ENCODE data around the gene ERAP2. TPM values are rescaled to one million over a fixed set of nuclear protein-coding genes. Genes with fewer than 3 reads are reported as not detected.

The ERAP2 gene
- total RNA-seq, 8 experiments from 2014 or later, result 0.22 to 24.5 (median 1.9) TPM

- in situ Hi-C loops (cut with MboI; ENCODE audit: low pct_unique_long_range_greater_than_20kb in 2 of 9, low sequenced_read_pairs in 9 of 9, unreplicated experiment in 9 of 9), result no loop called here
- ATAC-seq (replicated peaks in 6 of 8), result no peak
- Histone ChIP-seq H3K4me3 (no peak overlapping the region), H3K27ac (no peak overlapping the region), H3K4me1 (replicated peaks in 1 of 2) (no peaks in the 10 kb centered on the region)
- WGBS, 10 experiments, result 50 to 96% (median 80%) methylated on average over 1 to 3 of the region's 3 CpGs
Observed at GRCh38 chr5:96904054-96904931, 28.0 kb downstream of the ERAP2 start.

- Histone ChIP-seq H3K4me1 (replicated peaks in 1 of 2) (no peaks in the 10 kb centered on the region), H3K4me3 (no peak overlapping the region), H3K27ac (no peak overlapping the region)
- ATAC-seq (replicated peaks in 6 of 8), result no peak
- 75 to 100% (median 94%) methylated on average over 1 to 3 of the region's 3 CpGs; no CpG with 5 or more reads in 2 of the 10 experiments for WGBS, 10 experiments
- in situ Hi-C loops (cut with MboI; ENCODE audit: low pct_unique_long_range_greater_than_20kb in 2 of 9, low sequenced_read_pairs in 9 of 9, unreplicated experiment in 9 of 9), result no loop called here
Observed at GRCh38 chr5:96905864-96906263, 29.6 kb downstream of the ERAP2 start.

- WGBS, 10 experiments, result 81 to 100% (median 95%) methylated on average over 1 to 4 of the region's 4 CpGs; no CpG with 5 or more reads in 2 of the 10 experiments
- H3K4me3 ChIP-seq, result no peak overlapping the region
- no peak overlapping the region for H3K27ac ChIP-seq
- in situ Hi-C loops (cut with MboI; ENCODE audit: low pct_unique_long_range_greater_than_20kb in 2 of 9, low sequenced_read_pairs in 9 of 9, unreplicated experiment in 9 of 9), result no loop called here
- no peaks in the 10 kb centered on the region for H3K4me1 ChIP-seq (replicated peaks in 1 of 2)
- ATAC-seq (replicated peaks in 6 of 8), result no peak
Observed at GRCh38 chr5:96909003-96909402, 32.7 kb downstream of the ERAP2 start.

- no peak overlapping the region for H3K4me3 ChIP-seq
- no peaks in the 10 kb centered on the region for H3K4me1 ChIP-seq (replicated peaks in 1 of 2)
- ATAC-seq (replicated peaks in 6 of 8), result no peak
- 82 to 100% (median 94%) methylated on average over 1 to 4 of the region's 4 CpGs; no CpG with 5 or more reads in 2 of the 10 experiments for WGBS, 10 experiments
- no peak overlapping the region for H3K27ac ChIP-seq
- in situ Hi-C loops (cut with MboI; ENCODE audit: low pct_unique_long_range_greater_than_20kb in 2 of 9, low sequenced_read_pairs in 9 of 9, unreplicated experiment in 9 of 9), result no loop called here
Observed at GRCh38 chr5:96909435-96909834, 33.1 kb downstream of the ERAP2 start.

- Histone ChIP-seq H3K4me3 (no peak overlapping the region), H3K4me1 (replicated peaks in 1 of 2) (no peaks in the 10 kb centered on the region), H3K27ac (no peak overlapping the region)
- whole genome bisulfite sequencing, 10 experiments, result 88 to 100% (median 100%) methylated on average over 1 to 2 of the region's 2 CpGs
- in situ Hi-C loops (cut with MboI; ENCODE audit: low pct_unique_long_range_greater_than_20kb in 2 of 9, low sequenced_read_pairs in 9 of 9, unreplicated experiment in 9 of 9), result no loop called here
- ATAC-seq (replicated peaks in 6 of 8), result peak in 1 of 8 experiments; percentile 46
Observed at GRCh38 chr5:96911139-96911538, 34.8 kb downstream of the ERAP2 start.

- no peaks in the 10 kb centered on the region for H3K4me1 ChIP-seq (replicated peaks in 1 of 2)
- WGBS, 10 experiments, result 79 to 100% (median 94%) methylated on average over 1 to 2 of the region's 2 CpGs; no CpG with 5 or more reads in 3 of the 10 experiments
- ATAC-seq (replicated peaks in 6 of 8), result no peak
- in situ Hi-C loops (cut with MboI; ENCODE audit: low pct_unique_long_range_greater_than_20kb in 2 of 9, low sequenced_read_pairs in 9 of 9, unreplicated experiment in 9 of 9), result no loop called here
- H3K4me3 ChIP-seq, result no peak overlapping the region
- no peak overlapping the region for H3K27ac ChIP-seq
Observed at GRCh38 chr5:96913233-96913632, 36.9 kb downstream of the ERAP2 start.

GRCh38 chr5:96919754-96920197, 43.5 kb downstream of the ERAP2 start:
- in situ Hi-C loops (cut with MboI; ENCODE audit: low pct_unique_long_range_greater_than_20kb in 2 of 9, low sequenced_read_pairs in 9 of 9, unreplicated experiment in 9 of 9), result no loop called here
- 67 to 93% (median 82%) methylated on average over 1 to 4 of the region's 4 CpGs; no CpG with 5 or more reads in 5 of the 10 experiments for WGBS, 10 experiments
- no peak for ATAC-seq (replicated peaks in 6 of 8)
- Histone ChIP-seq H3K4me3 (no peak overlapping the region), H3K4me1 (replicated peaks in 1 of 2) (no peaks in the 10 kb centered on the region), H3K27ac (no peak overlapping the region)

GRCh38 chr5:96920744-96921355, 44.5 kb downstream of the ERAP2 start:
- 49 to 100% (median 64%) methylated on average over 1 to 3 of the region's 3 CpGs; no CpG with 5 or more reads in 3 of the 10 experiments for WGBS, 10 experiments
- H3K27ac ChIP-seq, result no peak overlapping the region
- H3K4me3 ChIP-seq, result no peak overlapping the region
- in situ Hi-C loops (cut with MboI; ENCODE audit: low pct_unique_long_range_greater_than_20kb in 2 of 9, low sequenced_read_pairs in 9 of 9, unreplicated experiment in 9 of 9), result no loop called here
- ATAC-seq (replicated peaks in 6 of 8), result peak in 3 of 8 experiments; percentile 46 to 57 (median 52)
- H3K4me1 ChIP-seq (replicated peaks in 1 of 2), result no peaks in the 10 kb centered on the region

- no peak overlapping the region for H3K27ac ChIP-seq
Observed at GRCh38 chr5:96922499-96923244, 46.4 kb downstream of the ERAP2 start.

GRCh38 chr5:96924016-96924443, 47.7 kb downstream of the ERAP2 start:
- H3K27ac ChIP-seq, result no peak overlapping the region
- no peaks in the 10 kb centered on the region for H3K4me1 ChIP-seq (replicated peaks in 1 of 2)
- in situ Hi-C loops (cut with MboI; ENCODE audit: low pct_unique_long_range_greater_than_20kb in 2 of 9, low sequenced_read_pairs in 9 of 9, unreplicated experiment in 9 of 9), result no loop called here
- 0 to 80% (median 44%) methylated on average over 1 to 3 of the region's 3 CpGs for WGBS, 10 experiments
- ATAC-seq (replicated peaks in 6 of 8), result peak in 1 of 8 experiments; percentile 27
- H3K4me3 ChIP-seq, result no peak overlapping the region

More at GRCh38 chr5:96922499-96923244, 46.4 kb downstream of the ERAP2 start:
- H3K4me1 ChIP-seq (replicated peaks in 1 of 2), result no peaks in the 10 kb centered on the region
- WGBS, 10 experiments, result 88 to 100% (median 95%) methylated on average over 3 to 11 of the region's 12 CpGs
- no peak overlapping the region for H3K4me3 ChIP-seq
- in situ Hi-C loops (cut with MboI; ENCODE audit: low pct_unique_long_range_greater_than_20kb in 2 of 9, low sequenced_read_pairs in 9 of 9, unreplicated experiment in 9 of 9), result no loop called here
- no peak for ATAC-seq (replicated peaks in 6 of 8)

GRCh38 chr5:96926276-96926675, 50.0 kb downstream of the ERAP2 start:
- H3K27ac ChIP-seq, result no peak overlapping the region
- WGBS, 10 experiments, result 92 to 100% (median 100%) methylated on average over 1 of the region's 1 CpG; no CpG with 5 or more reads in 5 of the 10 experiments
- in situ Hi-C loops (cut with MboI; ENCODE audit: low pct_unique_long_range_greater_than_20kb in 2 of 9, low sequenced_read_pairs in 9 of 9, unreplicated experiment in 9 of 9), result no loop called here
- H3K4me1 ChIP-seq (replicated peaks in 1 of 2), result peaks cover 0 to 9% of the 10 kb centered on the region in 2 donors
- H3K4me3 ChIP-seq, result no peak overlapping the region
- no peak for ATAC-seq (replicated peaks in 6 of 8)

GRCh38 chr5:96927008-96927407, 50.7 kb downstream of the ERAP2 start:
- Histone ChIP-seq H3K4me3 (no peak overlapping the region), H3K27ac (no peak overlapping the region), H3K4me1 (replicated peaks in 1 of 2) (peaks cover 0 to 13% of the 10 kb centered on the region in 2 donors)
- in situ Hi-C loops (cut with MboI; ENCODE audit: low pct_unique_long_range_greater_than_20kb in 2 of 9, low sequenced_read_pairs in 9 of 9, unreplicated experiment in 9 of 9), result no loop called here
- peak in 2 of 8 experiments; percentile 54 to 59 for ATAC-seq (replicated peaks in 6 of 8)

Measured in motor neuron (in vitro differentiated cells).